ENCODE measurements around the gene ATG9B. TPM values are rescaled to one million over a fixed set of nuclear protein-coding genes. Genes with fewer than 3 reads are reported as not detected.

ATG9B gene
- total and polyA plus RNA-seq, 9 of the 15 experiments (the other 6 are each of a cell fraction or from before 2014, with no cell fraction given), result 0.29 to 8.0 (median 2.1) TPM

GRCh38 chr7:151015967-151016366 lies 8.3 kb downstream of the ATG9B start (continued):
- TF ChIP-seq CCAR2 (IDR thresholded peaks at IDR 0.05; ENCODE audit: low read depth, low read length), result no peak
- no peak for TF ChIP-seq ZNF124 (CRISPR knock-in tag; IDR thresholded peaks at IDR 0.05)
- no peak for TF ChIP-seq JUND (IDR thresholded peaks at IDR 0.05; ENCODE audit: borderline replicate concordance, low read depth, low read length)
- no peak for TF ChIP-seq JUND (tag; IDR thresholded peaks at IDR 0.05; ENCODE audit: borderline replicate concordance, low read depth, low read length)
- TF ChIP-seq, protein P1, sequence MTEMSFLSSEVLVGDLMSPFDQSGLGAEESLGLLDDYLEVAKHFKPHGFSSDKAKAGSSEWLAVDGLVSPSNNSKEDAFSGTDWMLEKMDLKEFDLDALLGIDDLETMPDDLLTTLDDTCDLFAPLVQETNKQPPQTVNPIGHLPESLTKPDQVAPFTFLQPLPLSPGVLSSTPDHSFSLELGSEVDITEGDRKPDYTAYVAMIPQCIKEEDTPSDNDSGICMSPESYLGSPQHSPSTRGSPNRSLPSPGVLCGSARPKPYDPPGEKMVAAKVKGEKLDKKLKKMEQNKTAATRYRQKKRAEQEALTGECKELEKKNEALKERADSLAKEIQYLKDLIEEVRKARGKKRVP (CRISPR knock-in tag; IDR thresholded peaks at IDR 0.05), result no peak
- TF ChIP-seq ELF1 (tag; IDR thresholded peaks at IDR 0.05), result no peak
- peak; percentile 50 for TF ChIP-seq RBFOX2 (IDR thresholded peaks at IDR 0.05; ENCODE audit: low read depth, low read length)
- no peak for TF ChIP-seq ATF7 (IDR thresholded peaks at IDR 0.05)
- no peak for TF ChIP-seq JUNB (CRISPR knock-in tag; conservative IDR thresholded peaks at IDR 0.05)
- no peak for TF ChIP-seq SNRNP70 (optimal IDR thresholded peaks at IDR 0.05; ENCODE audit: low read depth, low read length)
- no peak for TF ChIP-seq FUS (optimal IDR thresholded peaks at IDR 0.05; ENCODE audit: low read depth, low read length)
- TF ChIP-seq POLR2G (IDR thresholded peaks at IDR 0.05; ENCODE audit: low read depth, low read length), result peak; percentile 50
- no peak for TF ChIP-seq ZBTB8A (IDR thresholded peaks at IDR 0.05; ENCODE audit: partially characterized antibody)
- TF ChIP-seq SFPQ (IDR thresholded peaks at IDR 0.05; ENCODE audit: low read depth, low read length), result no peak
- no peak for TF ChIP-seq CSDE1 (IDR thresholded peaks at IDR 0.05)
- TF ChIP-seq SIN3B (IDR thresholded peaks at IDR 0.05; ENCODE audit: low read depth), result no peak
- TF ChIP-seq TSC22D4 (tag; IDR thresholded peaks at IDR 0.05), result no peak
- no peak for TF ChIP-seq CEBPG (CRISPR knock-in tag; IDR thresholded peaks at IDR 0.05)
- no peak for TF ChIP-seq CEBPG (tag; conservative IDR thresholded peaks at IDR 0.05 in 1 of 2, IDR thresholded peaks at IDR 0.05 in 1 of 2)
- no peak for TF ChIP-seq PHF20 (IDR thresholded peaks at IDR 0.05; ENCODE audit: partially characterized antibody)
- TF ChIP-seq ZNF583 (CRISPR knock-in tag; IDR thresholded peaks at IDR 0.05), result no peak
- no peak for TF ChIP-seq BMI1 (IDR thresholded peaks at IDR 0.05; ENCODE audit: low read length)
